ENCODE results near the gene PLEKHM3. TPM values are rescaled to one million over a fixed set of nuclear protein-coding genes. Genes with fewer than 3 reads are reported as not detected.

PLEKHM3 gene
- total and polyA plus RNA-seq, 2 of the 13 experiments (the other 11 are each of a cell fraction or from before 2014, with no cell fraction given) = 4.5 to 4.7 TPM

- TF ChIP-seq KIAA2018 (CRISPR knock-in tag; IDR thresholded peaks at IDR 0.05; ENCODE audit: borderline replicate concordance) (no peak), HES4 (CRISPR knock-in tag; IDR thresholded peaks at IDR 0.05; ENCODE audit: borderline replicate concordance) (no peak), YY1 (IDR thresholded peaks at IDR 0.05; ENCODE audit: insufficient read depth, insufficient replicate concordance, low read depth, low read length) (peak; percentile 38), MAFG (CRISPR knock-in tag; IDR thresholded peaks at IDR 0.05) (peak; percentile 74; the same call in 1 of the 2 replicates), MAFF (IDR thresholded peaks at IDR 0.05; ENCODE audit: low read depth, low read length) (peak; percentile 59), ZNF460 (CRISPR knock-in tag; IDR thresholded peaks at IDR 0.05; ENCODE audit: borderline replicate concordance) (peak; percentile 40; the same call in 1 of the 2 replicates), RAD21 (CRISPR knock-in tag; IDR thresholded peaks at IDR 0.05) (peak; percentile 36; the same call in 1 of the 2 replicates), E2F2 (CRISPR knock-in tag; IDR thresholded peaks at IDR 0.05; ENCODE audit: borderline replicate concordance) (no peak), FOXJ3 (CRISPR knock-in tag; IDR thresholded peaks at IDR 0.05; ENCODE audit: borderline replicate concordance) (peak; percentile 92; the same call in 1 of the 2 replicates), NFE2 (CRISPR knock-in tag; IDR thresholded peaks at IDR 0.05) (peak; percentile 95), AGO2 (optimal IDR thresholded peaks at IDR 0.05; ENCODE audit: low read depth, low read length) (no peak), ATF2 (CRISPR knock-in tag; IDR thresholded peaks at IDR 0.05) (peak; percentile 92), ZNF780A (CRISPR knock-in tag; IDR thresholded peaks at IDR 0.05) (peak; percentile 66; the same call in 1 of the 2 replicates), FOXA3 (CRISPR knock-in tag; IDR thresholded peaks at IDR 0.05) (peak; percentile 98), TAF15 (IDR thresholded peaks at IDR 0.05; ENCODE audit: low read depth, low read length, poor library complexity, severe bottlenecking) (no peak), ZNF292 (CRISPR knock-in tag; IDR thresholded peaks at IDR 0.05; ENCODE audit: borderline replicate concordance, low read depth) (peak; percentile 93)
Measured at GRCh38 chr2:207869784-207870778, 155.2 kb downstream of the PLEKHM3 start (continued).

Data from HepG2 (cell line).